ENCODE results near the gene HIP1.
"Not testable (repeated sequence)": the region's sequence is repeated elsewhere in the genome, so short reads cannot be mapped to it uniquely, and the experiment has no call there.

HIP1 gene

DNA sequence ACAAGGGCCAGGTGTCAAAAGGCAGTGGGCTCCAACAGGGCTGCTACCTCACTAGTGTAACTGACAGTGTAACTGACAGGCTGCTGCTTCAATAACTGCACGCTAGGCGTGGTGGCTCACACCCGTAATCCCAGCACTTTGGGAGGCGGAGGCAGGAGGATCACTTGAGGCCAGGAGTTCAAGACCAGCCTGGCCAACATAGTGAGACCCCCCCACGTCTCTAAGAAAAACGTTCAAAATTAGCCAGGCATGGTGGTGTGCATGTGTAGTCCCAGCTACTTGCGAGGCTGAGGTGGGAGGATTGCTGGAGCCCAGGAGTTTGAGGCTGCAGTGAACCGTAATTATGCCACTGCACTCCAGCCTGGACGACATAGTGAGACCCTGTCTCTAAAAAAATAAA, 16.8 kb downstream of the HIP1 start:
- H3K36me3 ChIP-seq (ENCODE audit: insufficient read depth, low read length): peaks cover 11% of the 10 kb centered on the region
- H3K4me2 ChIP-seq (ENCODE audit: low read length); H3K4me1 ChIP-seq (ENCODE audit: control insufficient read depth, insufficient read depth, low read length): not testable (repeated sequence)

GRCh38 chr7:75721426-75721825, 17.3 kb downstream of the HIP1 start:
- Histone ChIP-seq H3K4me3 (ENCODE audit: low read length) (no peak overlapping the region), H3K4me1 (ENCODE audit: control insufficient read depth, insufficient read depth, low read length) (peaks cover 13% of the 10 kb centered on the region), H3K4me2 (ENCODE audit: low read length) (no peak overlapping the region), H3K27me3 (ENCODE audit: control insufficient read depth, insufficient read depth, low read length) (no peaks in the 10 kb centered on the region), H3K9me3 (replicated peaks; ENCODE audit: low read length) (no peaks in the 10 kb centered on the region), H3K9ac (ENCODE audit: low read depth, low read length) (no peak overlapping the region), H3K36me3 (ENCODE audit: insufficient read depth, low read length) (peaks cover 11% of the 10 kb centered on the region)

More for the DNA sequence above, 16.8 kb downstream of the HIP1 start:
- not testable (repeated sequence) for H3K27me3 ChIP-seq (ENCODE audit: control insufficient read depth, insufficient read depth, low read length); H3K9ac ChIP-seq (ENCODE audit: low read depth, low read length); H3K9me3 ChIP-seq (replicated peaks; ENCODE audit: low read length); H3K4me3 ChIP-seq (ENCODE audit: low read length)

GRCh38 chr7:75719626-75720025, 19.1 kb downstream of the HIP1 start:
- H3K4me2 ChIP-seq (ENCODE audit: low read length): no peak overlapping the region
- H3K9me3 ChIP-seq (replicated peaks; ENCODE audit: low read length): no peaks in the 10 kb centered on the region
- H3K36me3 ChIP-seq (ENCODE audit: insufficient read depth, low read length): peaks cover 11% of the 10 kb centered on the region
- no peaks in the 10 kb centered on the region for H3K27me3 ChIP-seq (ENCODE audit: control insufficient read depth, insufficient read depth, low read length)
- H3K4me3 ChIP-seq (ENCODE audit: low read length): no peak overlapping the region
- H3K4me1 ChIP-seq (ENCODE audit: control insufficient read depth, insufficient read depth, low read length): peaks cover 17% of the 10 kb centered on the region
- no peak overlapping the region for H3K9ac ChIP-seq (ENCODE audit: low read depth, low read length)

GRCh38 chr7:75718390-75719031, 20.2 kb downstream of the HIP1 start:
- no peaks in the 10 kb centered on the region for H3K27me3 ChIP-seq (ENCODE audit: control insufficient read depth, insufficient read depth, low read length)
- H3K4me1 ChIP-seq (ENCODE audit: control insufficient read depth, insufficient read depth, low read length): peaks cover 17% of the 10 kb centered on the region
- no peak overlapping the region for H3K4me2 ChIP-seq (ENCODE audit: low read length)
- peaks cover 11% of the 10 kb centered on the region for H3K36me3 ChIP-seq (ENCODE audit: insufficient read depth, low read length)
- H3K4me3 ChIP-seq (ENCODE audit: low read length): no peak overlapping the region
- H3K9ac ChIP-seq (ENCODE audit: low read depth, low read length): no peak overlapping the region
- H3K9me3 ChIP-seq (replicated peaks; ENCODE audit: low read length): no peaks in the 10 kb centered on the region

- not testable (repeated sequence) for H3K27me3 ChIP-seq (ENCODE audit: control insufficient read depth, insufficient read depth, low read length); H3K4me2 ChIP-seq (ENCODE audit: low read length); H3K4me3 ChIP-seq (ENCODE audit: low read length); H3K9ac ChIP-seq (ENCODE audit: low read depth, low read length); H3K9me3 ChIP-seq (replicated peaks; ENCODE audit: low read length); H3K36me3 ChIP-seq (ENCODE audit: insufficient read depth, low read length)
- peaks cover 23% of the 10 kb centered on the region for H3K4me1 ChIP-seq (ENCODE audit: control insufficient read depth, insufficient read depth, low read length)
These were observed 21.0 kb downstream of the HIP1 start for GRCh38 chr7:75717746-75718145.

GRCh38 chr7:75716992-75717626, 21.6 kb downstream of the HIP1 start:
- peak overlapping the region; percentile 5 for H3K4me2 ChIP-seq (ENCODE audit: low read length)
- no peak overlapping the region for H3K4me3 ChIP-seq (ENCODE audit: low read length)
- peaks cover 30% of the 10 kb centered on the region for H3K4me1 ChIP-seq (ENCODE audit: control insufficient read depth, insufficient read depth, low read length)
- H3K9ac ChIP-seq (ENCODE audit: low read depth, low read length): peak overlapping the region; percentile 17
- no peaks in the 10 kb centered on the region for H3K9me3 ChIP-seq (replicated peaks; ENCODE audit: low read length)
- no peaks in the 10 kb centered on the region for H3K27me3 ChIP-seq (ENCODE audit: control insufficient read depth, insufficient read depth, low read length)
- H3K36me3 ChIP-seq (ENCODE audit: insufficient read depth, low read length): peaks cover 7% of the 10 kb centered on the region

DNA sequence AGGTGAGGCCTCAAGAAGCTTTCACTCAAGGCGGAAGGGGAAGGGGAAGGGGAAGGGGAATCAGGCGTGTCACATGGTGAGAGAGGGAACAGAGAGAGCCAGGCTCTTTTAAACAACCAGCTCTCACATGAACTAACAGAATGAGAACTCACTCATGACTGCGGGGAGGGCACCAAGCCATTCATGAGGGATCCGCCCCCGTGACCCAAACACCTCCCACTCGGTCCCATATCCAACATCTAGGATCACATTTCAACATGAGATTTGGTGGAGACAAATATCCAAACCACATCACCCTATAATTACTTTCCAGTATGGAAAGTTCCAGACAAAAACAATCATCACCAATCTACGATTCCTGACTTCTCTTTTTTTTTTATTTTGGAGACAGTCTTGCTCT, 22.9 kb downstream of the HIP1 start:
- Histone ChIP-seq H3K9ac (ENCODE audit: low read depth, low read length) (no peak overlapping the region), H3K27me3 (ENCODE audit: control insufficient read depth, insufficient read depth, low read length) (no peaks in the 10 kb centered on the region), H3K4me1 (ENCODE audit: control insufficient read depth, insufficient read depth, low read length) (peaks cover 41% of the 10 kb centered on the region), H3K9me3 (replicated peaks; ENCODE audit: low read length) (no peaks in the 10 kb centered on the region), H3K4me3 (ENCODE audit: low read length) (no peak overlapping the region), H3K4me2 (ENCODE audit: low read length) (no peak overlapping the region), H3K36me3 (ENCODE audit: insufficient read depth, low read length) (peaks cover 7% of the 10 kb centered on the region)

- Histone ChIP-seq H3K9me3 (replicated peaks; ENCODE audit: low read length) (peaks cover 3% of the 10 kb centered on the region), H3K4me1 (ENCODE audit: control insufficient read depth, insufficient read depth, low read length) (peaks cover 41% of the 10 kb centered on the region), H3K4me2 (ENCODE audit: low read length) (peak overlapping the region; percentile 18), H3K4me3 (ENCODE audit: low read length) (no peak overlapping the region), H3K27me3 (ENCODE audit: control insufficient read depth, insufficient read depth, low read length) (no peaks in the 10 kb centered on the region), H3K36me3 (ENCODE audit: insufficient read depth, low read length) (peaks cover 9% of the 10 kb centered on the region), H3K9ac (ENCODE audit: low read depth, low read length) (peak overlapping the region; percentile 44)
These were observed 26.0 kb downstream of the HIP1 start for GRCh38 chr7:75712517-75713361.

- peaks cover 9% of the 10 kb centered on the region for H3K36me3 ChIP-seq (ENCODE audit: insufficient read depth, low read length)
- H3K4me1 ChIP-seq (ENCODE audit: control insufficient read depth, insufficient read depth, low read length): peaks cover 32% of the 10 kb centered on the region
- no peak overlapping the region for H3K4me3 ChIP-seq (ENCODE audit: low read length)
- H3K4me2 ChIP-seq (ENCODE audit: low read length): peak overlapping the region; percentile 18
- H3K9ac ChIP-seq (ENCODE audit: low read depth, low read length): peak overlapping the region; percentile 44
- no peaks in the 10 kb centered on the region for H3K27me3 ChIP-seq (ENCODE audit: control insufficient read depth, insufficient read depth, low read length)
- peaks cover 3% of the 10 kb centered on the region for H3K9me3 ChIP-seq (replicated peaks; ENCODE audit: low read length)
These were observed 26.9 kb downstream of the HIP1 start for GRCh38 chr7:75711656-75712514.

DNA sequence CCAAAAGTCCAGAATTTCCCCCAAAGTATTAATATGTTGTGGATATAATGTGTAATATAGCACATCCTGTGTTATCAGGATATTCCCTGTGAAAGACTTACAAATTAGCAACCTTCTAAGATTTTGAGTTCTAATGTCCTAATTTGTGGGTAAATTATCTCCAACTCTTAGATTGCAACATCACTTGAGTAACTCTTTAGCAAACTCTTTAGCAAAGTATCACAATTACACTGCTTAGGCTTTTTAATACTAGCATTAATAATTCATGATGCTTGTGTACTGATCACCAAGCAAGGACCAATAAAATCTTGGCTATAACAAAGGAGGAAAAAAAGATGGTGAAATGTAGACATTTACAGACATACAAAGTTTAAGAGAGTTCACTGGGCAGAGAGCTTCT, 27.7 kb downstream of the HIP1 start:
- H3K4me2 ChIP-seq (ENCODE audit: low read length): no peak overlapping the region
- no peak overlapping the region for H3K4me3 ChIP-seq (ENCODE audit: low read length)
- H3K36me3 ChIP-seq (ENCODE audit: insufficient read depth, low read length): peaks cover 9% of the 10 kb centered on the region
- peaks cover 29% of the 10 kb centered on the region for H3K4me1 ChIP-seq (ENCODE audit: control insufficient read depth, insufficient read depth, low read length)
- H3K9ac ChIP-seq (ENCODE audit: low read depth, low read length): no peak overlapping the region
- H3K27me3 ChIP-seq (ENCODE audit: control insufficient read depth, insufficient read depth, low read length): no peaks in the 10 kb centered on the region
- peaks cover 3% of the 10 kb centered on the region for H3K9me3 ChIP-seq (replicated peaks; ENCODE audit: low read length)

DNA sequence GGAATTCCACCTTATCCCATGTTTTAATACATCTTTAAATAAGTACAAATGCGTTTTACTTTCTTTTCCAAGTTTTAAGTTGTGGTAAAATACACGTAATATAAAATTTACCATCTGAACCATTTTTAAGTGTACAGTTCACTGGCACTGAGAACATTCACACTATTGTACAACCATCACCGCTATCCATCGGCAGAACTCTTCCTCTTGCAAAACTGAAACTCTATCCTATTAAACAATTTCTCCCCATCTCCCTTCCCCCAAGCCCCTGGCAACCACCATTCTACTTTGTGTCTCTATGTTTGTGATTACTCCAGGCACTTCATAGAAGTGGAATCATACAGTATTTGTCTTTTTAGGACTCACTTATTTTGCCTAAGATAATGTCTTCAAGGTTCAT, 33.8 kb downstream of the HIP1 start:
- H3K4me1 ChIP-seq (ENCODE audit: control insufficient read depth, insufficient read depth, low read length): no peaks in the 10 kb centered on the region
- no peak overlapping the region for H3K4me2 ChIP-seq (ENCODE audit: low read length)
- no peak overlapping the region for H3K9ac ChIP-seq (ENCODE audit: low read depth, low read length)
- H3K36me3 ChIP-seq (ENCODE audit: insufficient read depth, low read length): peaks cover 6% of the 10 kb centered on the region
- H3K4me3 ChIP-seq (ENCODE audit: low read length): no peak overlapping the region
- no peaks in the 10 kb centered on the region for H3K27me3 ChIP-seq (ENCODE audit: control insufficient read depth, insufficient read depth, low read length)
- H3K9me3 ChIP-seq (replicated peaks; ENCODE audit: low read length): peaks cover 3% of the 10 kb centered on the region
